Tibial nerve (tissue), 4 donors: Measurements from ENCODE around the gene COL6A3. TPM values are rescaled to one million over a fixed set of nuclear protein-coding genes. Genes with fewer than 3 reads are reported as not detected.
A peak's percentile ranks its signal among the peaks of the same experiment; 100 is the strongest.

Experiments used
- DNase-seq, 2 donors: peaks; one replicate each; pipeline ENCODE4 v3.0.0-alpha.2; 2019; ENCODE audit warnings: low spot score in 2 of 2
- H3K27ac ChIP-seq, 4 donors: fragments of 200-600 bp; sonication (generic) in 3 of 4; one replicate each; pipeline ENCODE4 v1.5.1; 2017 to 2019; ENCODE audit warnings: mild to moderate bottlenecking in 1 of 4
- H3K27me3 ChIP-seq, 2 donors: fragments of 200-600 bp; sonication (generic) in 1 of 2; one replicate each; pipeline versions ENCODE4 v1.5.1 to v1.6.0; 2017 to 2019
- H3K36me3 ChIP-seq, 3 donors: fragments of 200-600 bp; sonication (generic); one replicate each; pipeline ENCODE4 v1.5.1; 2018 to 2019
- H3K4me1 ChIP-seq, 4 donors: fragments of 200-600 bp; sonication (generic) in 3 of 4; one replicate each; pipeline ENCODE4 v1.5.1; 2017 to 2019
- H3K4me3 ChIP-seq, 4 donors: fragments of 200-600 bp; sonication (generic) in 3 of 4; one replicate each; pipeline ENCODE4 v1.5.1; 2017 to 2019; ENCODE audit warnings: mild to moderate bottlenecking in 1 of 4, moderate library complexity in 1 of 4
- H3K9me3 ChIP-seq, 4 donors: fragments of 200-600 bp; sonication (generic) in 3 of 4; one replicate each; pipeline ENCODE4 v1.5.1; 2017 to 2019
- CTCF ChIP-seq, 5 experiments: fragments of 200-600 bp in 3 of 5; fragments of 450-650 bp in 2 of 5; sonication (generic) in 3 of 5; IDR thresholded peaks; one replicate each; pipeline ENCODE4 v1.5.1; 2016 to 2019; ENCODE audit warnings: antibody characterized with exemption in 5 of 5, mild to moderate bottlenecking in 3 of 5, moderate library complexity in 2 of 5
- EP300 ChIP-seq, 2 donors: sonication (generic); formaldehyde crosslinking; IDR thresholded peaks; one replicate each; pipeline ENCODE4 v1.6.1; 2017; ENCODE audit warnings: antibody characterized with exemption in 2 of 2, mild to moderate bottlenecking in 1 of 2
- POLR2A ChIP-seq, 2 donors: fragments of 450-650 bp; IDR thresholded peaks; one replicate each; pipeline ENCODE4 v1.6.1; 2017; ENCODE audit warnings: antibody characterized with exemption in 2 of 2, mild to moderate bottlenecking in 2 of 2, moderate library complexity in 2 of 2
- WGBS, 2 donors: methylation state at CpG; one replicate each; pipeline ENCODE4 v1.1.5; 2018; 5-methylcytosine and 5-hydroxymethylcytosine counted together
- total RNA-seq, 4 donors: library from RNA; depleted of rRNA; stranded (reverse); fragments of >200 nt; gene quantifications; one replicate each; pipeline ENCODE4 v1.1.0, GENCODE V29; 2016

COL6A3 gene
- total RNA-seq, 4 donors from 2014 or later = 228 to 558 (median 364) TPM

GRCh38 chr2:237421542-237422116 is 7.7 kb upstream of the COL6A3 start:
- Histone ChIP-seq H3K4me1 (peaks cover 0 to 12% (median 3%) of the 10 kb centered on the region in 4 donors), H3K9me3 (no peaks in the 10 kb centered on the region), H3K27me3 (peaks cover 0 to 4% of the 10 kb centered on the region in 2 donors), H3K36me3 (no peaks in the 10 kb centered on the region), H3K27ac (peak overlapping the region; percentile 51 to 81 (median 71)), H3K4me3 (no peak overlapping the region)
- peak; percentile 66 to 87 (median 70) for TF ChIP-seq CTCF (IDR thresholded peaks at IDR 0.05)
- peak in 1 of 2 donors; percentile 74 for TF ChIP-seq EP300 (IDR thresholded peaks at IDR 0.05)
- TF ChIP-seq POLR2A (IDR thresholded peaks at IDR 0.05) = peak in 1 of 2 donors; percentile 24
- 14 to 17% methylated on average over 23 of the region's 23 CpGs for WGBS, 2 donors
- DNase-seq = peak; percentile 66 to 83

GRCh38 chr2:237418300-237418699 is 4.3 kb upstream of the COL6A3 start:
- Histone ChIP-seq H3K36me3 (no peaks in the 10 kb centered on the region), H3K9me3 (no peaks in the 10 kb centered on the region), H3K4me1 (peaks cover 0 to 18% (median 3%) of the 10 kb centered on the region in 4 donors), H3K27me3 (peaks cover 0 to 4% of the 10 kb centered on the region in 2 donors), H3K27ac (no peak overlapping the region), H3K4me3 (no peak overlapping the region)
- WGBS, 2 donors = 82 to 96% methylated on average over 3 of the region's 3 CpGs
- no peak for DNase-seq
- TF ChIP-seq EP300 (IDR thresholded peaks at IDR 0.05) (no peak), CTCF (IDR thresholded peaks at IDR 0.05) (no peak), POLR2A (IDR thresholded peaks at IDR 0.05) (no peak)

GRCh38 chr2:237412988-237413776 is 782 bp downstream of the COL6A3 start:
- H3K27me3 ChIP-seq = peaks cover 0 to 5% of the 10 kb centered on the region in 2 donors
- no peaks in the 10 kb centered on the region for H3K9me3 ChIP-seq
- 63 to 65% methylated on average over 20 to 25 of the region's 25 CpGs for WGBS, 2 donors
- H3K36me3 ChIP-seq = no peaks in the 10 kb centered on the region
- peak overlapping the region; percentile 66 to 85 (median 74) for H3K27ac ChIP-seq
- DNase-seq = no peak
- H3K4me1 ChIP-seq = peaks cover 0 to 9% (median 0%) of the 10 kb centered on the region in 4 donors
- H3K4me3 ChIP-seq = peak overlapping the region; percentile 34 to 49 (median 42)
- TF ChIP-seq CTCF (IDR thresholded peaks at IDR 0.05) (no peak), EP300 (IDR thresholded peaks at IDR 0.05) (peak in 1 of 2 donors; percentile 35)

GRCh38 chr2:237412646-237412987 is 1.3 kb downstream of the COL6A3 start:
- TF ChIP-seq EP300 (IDR thresholded peaks at IDR 0.05) (no peak), POLR2A (IDR thresholded peaks at IDR 0.05) (no peak), CTCF (IDR thresholded peaks at IDR 0.05) (no peak)
- H3K9me3 ChIP-seq = no peaks in the 10 kb centered on the region
- DNase-seq = no peak
- H3K4me3 ChIP-seq = peak overlapping the region; percentile 34 to 49 (median 42)
- peak overlapping the region; percentile 66 to 85 (median 74) for H3K27ac ChIP-seq
- peaks cover 0 to 15% (median 0%) of the 10 kb centered on the region in 4 donors for H3K4me1 ChIP-seq
- H3K36me3 ChIP-seq = no peaks in the 10 kb centered on the region
- peaks cover 0 to 5% of the 10 kb centered on the region in 2 donors for H3K27me3 ChIP-seq
- WGBS, 2 donors = 64 to 74% methylated on average over 7 of the region's 7 CpGs
